ENCODE measurements around the gene PSMD7. TPM values are rescaled to one million over a fixed set of nuclear protein-coding genes. Genes with fewer than 3 reads are reported as not detected.

The PSMD7 gene
- total RNA-seq, 1 experiment from 2014 or later = 109 TPM

DNA sequence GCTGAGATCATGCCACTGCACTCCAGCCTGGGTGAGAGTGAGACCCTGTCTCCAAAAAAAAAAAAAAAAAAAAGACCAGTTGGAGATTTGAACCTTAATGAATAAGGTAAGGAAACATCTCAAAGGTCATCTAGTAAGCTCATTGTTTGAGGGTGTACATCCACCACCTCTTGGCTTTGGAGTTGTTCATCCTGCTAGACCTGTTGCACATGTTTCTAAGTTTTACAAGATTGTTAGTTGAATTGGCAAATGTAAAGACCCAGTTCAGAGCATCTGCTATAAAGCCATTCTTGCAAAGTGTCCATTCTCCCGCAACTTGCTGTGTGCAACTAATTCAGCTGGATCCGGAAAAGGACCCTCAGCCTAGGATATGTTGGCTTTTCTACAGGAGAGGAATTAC, 1.5 kb downstream of the PSMD7 start (continued):
- TF ChIP-seq CEBPB (IDR thresholded peaks at IDR 0.05; ENCODE audit: low read depth) = no peak

DNA sequence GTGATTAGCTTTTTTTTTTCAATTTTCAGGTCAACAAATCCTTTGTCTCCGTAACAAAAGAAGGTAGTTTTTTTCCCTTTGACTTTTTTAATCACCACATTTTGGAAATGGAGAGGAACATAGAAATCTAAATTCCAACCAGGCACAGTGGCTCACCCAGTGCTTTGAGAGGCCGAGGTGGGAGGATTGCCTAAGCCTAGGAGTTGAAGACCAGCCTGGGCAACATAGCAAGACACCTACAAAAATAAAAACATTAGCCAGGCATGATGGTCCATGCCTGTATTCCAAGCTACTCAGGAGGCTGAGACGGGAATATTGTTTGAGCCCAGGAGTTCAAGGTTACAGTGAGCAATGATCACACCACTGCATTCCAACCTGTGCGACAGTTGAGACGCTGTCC, 5.7 kb downstream of the PSMD7 start:
- peaks cover 3% of the 10 kb centered on the region; the same call in 1 of the 2 replicates for H4K20me1 ChIP-seq (ENCODE audit: insufficient read depth)
- ChIA-PET POLR2A (no interaction called here), RAD21 (ENCODE audit: low non-redundant PET in 1 of 2, low total read pairs in 2 of 2, uncharacterized antibody in 2 of 2, unreplicated experiment in 2 of 2) (no interaction called here), CTCF (no interaction called here)
- intact Hi-C loops (cut with micrococcal nuclease) = loop anchor here (5.0 to 10.0 kb wide), 2 partner anchors 352 to 560 kb away; no protein-coding TSS in a partner anchor
- peaks cover 9 to 12% of the 10 kb centered on the region in 2 experiments; a peak in 3 of 4 replicates for H3K4me1 ChIP-seq (ENCODE audit: control insufficient read depth in 1 of 2, insufficient read depth in 2 of 2, low read length in 2 of 2)
- H3K9me2 ChIP-seq (ENCODE audit: insufficient read depth) = no peaks in the 10 kb centered on the region
- H3K9ac ChIP-seq (ENCODE audit: low read length) = no peak overlapping the region
- DNase-seq (ENCODE audit: low read depth, low spot score) = no peak
- H3K27me3 ChIP-seq (ENCODE audit: insufficient read depth, low read length) = no peaks in the 10 kb centered on the region
- H3K27ac ChIP-seq (ENCODE audit: low read depth, low read length) = no peak overlapping the region
- BruUV-seq (replicated peaks) = no TSS peak
- TF ChIP-seq EGR1 (IDR thresholded peaks at IDR 0.05; ENCODE audit: low read depth) = no peak
- TF ChIP-seq SIN3A (IDR thresholded peaks at IDR 0.05; ENCODE audit: low read depth) = no peak
- no peak for TF ChIP-seq ZNF274 (IDR thresholded peaks at IDR 0.05; ENCODE audit: low read depth, low read length)
- no peak for TF ChIP-seq SP1 (IDR thresholded peaks at IDR 0.05; ENCODE audit: low read depth)
- no peak for TF ChIP-seq TCF7L2 (IDR thresholded peaks at IDR 0.05; ENCODE audit: borderline replicate concordance, extremely low read depth, insufficient read depth, insufficient read length)
- no peak for TF ChIP-seq EZH2 (IDR thresholded peaks at IDR 0.05)
- TF ChIP-seq YY1 (IDR thresholded peaks at IDR 0.05; ENCODE audit: extremely low read depth, insufficient replicate concordance, low read depth, low read length) = no peak
- peaks cover 71 to 84% of the 10 kb centered on the region in 2 experiments for H3K36me3 ChIP-seq (ENCODE audit: control insufficient read depth in 1 of 2, insufficient read depth in 2 of 2, low read length in 2 of 2)
- H2AFZ ChIP-seq (ENCODE audit: low read depth, low read length, poor library complexity, severe bottlenecking) = no peak overlapping the region
- ATAC-seq = no peak
- H3K9me3 ChIP-seq (ENCODE audit: control insufficient read depth in 1 of 2, insufficient read depth in 1 of 2, low read depth in 1 of 2, low read length in 2 of 2) = no peaks in the 10 kb centered on the region
- no peak overlapping the region for H3K4me2 ChIP-seq (ENCODE audit: low read length)
- H3K79me2 ChIP-seq (ENCODE audit: insufficient read depth, low read length) = peaks cover 56% of the 10 kb centered on the region
- no peak overlapping the region for H3K4me3 ChIP-seq (replicated peaks in 1 of 2; ENCODE audit: low read depth in 1 of 2, low read length in 2 of 2)

All from HCT116 (cell line).